ENCODE data around the gene ARHGAP15. TPM values are rescaled to one million over a fixed set of nuclear protein-coding genes. Genes with fewer than 3 reads are reported as not detected.

ARHGAP15 gene
- total RNA-seq, 1 experiment from 2014 or later = 0.71 TPM

- DNase-seq (ENCODE audit: low read depth, low spot score) = no peak
- in situ Hi-C loops (cut with HindIII; ENCODE audit: low pct_unique_long_range_greater_than_20kb, low sequenced_read_pairs) = no loop called here
Observed at GRCh38 chr2:143682436-143683055, 553.3 kb downstream of the ARHGAP15 start.

GRCh38 chr2:143683977-143684376 lies 554.8 kb downstream of the ARHGAP15 start:
- in situ Hi-C loops (cut with HindIII; ENCODE audit: low pct_unique_long_range_greater_than_20kb, low sequenced_read_pairs) = no loop called here

GRCh38 chr2:143684551-143685320 lies 555.5 kb downstream of the ARHGAP15 start:
- DNase-seq (ENCODE audit: low read depth, low spot score) = peak; percentile 44
- in situ Hi-C loops (cut with HindIII; ENCODE audit: low pct_unique_long_range_greater_than_20kb, low sequenced_read_pairs) = no loop called here

More at GRCh38 chr2:143683977-143684376, 554.8 kb downstream of the ARHGAP15 start:
- no peak for DNase-seq (ENCODE audit: low read depth, low spot score)

GRCh38 chr2:143685421-143686078 lies 556.3 kb downstream of the ARHGAP15 start:
- in situ Hi-C loops (cut with HindIII; ENCODE audit: low pct_unique_long_range_greater_than_20kb, low sequenced_read_pairs) = no loop called here
- DNase-seq (ENCODE audit: low read depth, low spot score) = peak; percentile 10

- DNase-seq (ENCODE audit: low read depth, low spot score) = peak; percentile 67
- in situ Hi-C loops (cut with HindIII; ENCODE audit: low pct_unique_long_range_greater_than_20kb, low sequenced_read_pairs) = no loop called here
Observed at GRCh38 chr2:143686585-143687164, 557.5 kb downstream of the ARHGAP15 start.

- DNase-seq (ENCODE audit: low read depth, low spot score) = no peak
- in situ Hi-C loops (cut with HindIII; ENCODE audit: low pct_unique_long_range_greater_than_20kb, low sequenced_read_pairs) = no loop called here
Observed at GRCh38 chr2:143688248-143688647, 559.0 kb downstream of the ARHGAP15 start.

- no peak for DNase-seq (ENCODE audit: low read depth, low spot score)
- in situ Hi-C loops (cut with HindIII; ENCODE audit: low pct_unique_long_range_greater_than_20kb, low sequenced_read_pairs) = no loop called here
Observed at GRCh38 chr2:143688815-143689214, 559.6 kb downstream of the ARHGAP15 start.

- in situ Hi-C loops (cut with HindIII; ENCODE audit: low pct_unique_long_range_greater_than_20kb, low sequenced_read_pairs) = no loop called here
- no peak for DNase-seq (ENCODE audit: low read depth, low spot score)
Observed at GRCh38 chr2:143689541-143689940, 560.3 kb downstream of the ARHGAP15 start.

- in situ Hi-C loops (cut with HindIII; ENCODE audit: low pct_unique_long_range_greater_than_20kb, low sequenced_read_pairs) = no loop called here
- DNase-seq (ENCODE audit: low read depth, low spot score) = no peak
Observed at GRCh38 chr2:143690235-143690634, 561.0 kb downstream of the ARHGAP15 start.

GRCh38 chr2:143691121-143691520 lies 561.9 kb downstream of the ARHGAP15 start:
- DNase-seq (ENCODE audit: low read depth, low spot score) = no peak
- in situ Hi-C loops (cut with HindIII; ENCODE audit: low pct_unique_long_range_greater_than_20kb, low sequenced_read_pairs) = no loop called here

GRCh38 chr2:143692162-143692561 lies 562.9 kb downstream of the ARHGAP15 start:
- DNase-seq (ENCODE audit: low read depth, low spot score) = no peak
- in situ Hi-C loops (cut with HindIII; ENCODE audit: low pct_unique_long_range_greater_than_20kb, low sequenced_read_pairs) = no loop called here

GRCh38 chr2:143692967-143693366 lies 563.7 kb downstream of the ARHGAP15 start:
- DNase-seq (ENCODE audit: low read depth, low spot score) = no peak
- in situ Hi-C loops (cut with HindIII; ENCODE audit: low pct_unique_long_range_greater_than_20kb, low sequenced_read_pairs) = no loop called here

- no peak for DNase-seq (ENCODE audit: low read depth, low spot score)
- in situ Hi-C loops (cut with HindIII; ENCODE audit: low pct_unique_long_range_greater_than_20kb, low sequenced_read_pairs) = no loop called here
Observed at GRCh38 chr2:143694335-143694734, 565.1 kb downstream of the ARHGAP15 start.

- DNase-seq (ENCODE audit: low read depth, low spot score) = no peak
- in situ Hi-C loops (cut with HindIII; ENCODE audit: low pct_unique_long_range_greater_than_20kb, low sequenced_read_pairs) = no loop called here
Observed at GRCh38 chr2:143696651-143697050, 567.4 kb downstream of the ARHGAP15 start.

GRCh38 chr2:143697744-143698143 lies 568.5 kb downstream of the ARHGAP15 start:
- in situ Hi-C loops (cut with HindIII; ENCODE audit: low pct_unique_long_range_greater_than_20kb, low sequenced_read_pairs) = no loop called here
- DNase-seq (ENCODE audit: low read depth, low spot score) = no peak

GRCh38 chr2:143698352-143698751 lies 569.1 kb downstream of the ARHGAP15 start:
- in situ Hi-C loops (cut with HindIII; ENCODE audit: low pct_unique_long_range_greater_than_20kb, low sequenced_read_pairs) = no loop called here

GRCh38 chr2:143698888-143699570 lies 569.8 kb downstream of the ARHGAP15 start:
- no peak for DNase-seq (ENCODE audit: low read depth, low spot score)
- in situ Hi-C loops (cut with HindIII; ENCODE audit: low pct_unique_long_range_greater_than_20kb, low sequenced_read_pairs) = no loop called here

More at GRCh38 chr2:143698352-143698751, 569.1 kb downstream of the ARHGAP15 start:
- DNase-seq (ENCODE audit: low read depth, low spot score) = no peak

- in situ Hi-C loops (cut with HindIII; ENCODE audit: low pct_unique_long_range_greater_than_20kb, low sequenced_read_pairs) = no loop called here
Observed at GRCh38 chr2:143700865-143701264, 571.6 kb downstream of the ARHGAP15 start.

More at GRCh38 chr2:143700865-143701264, 571.6 kb downstream of the ARHGAP15 start:
- no peak for DNase-seq (ENCODE audit: low read depth, low spot score)

All from SK-MEL-5 (cell line).